K562 (cell line): ENCODE measurements around the gene CRKL. TPM values are rescaled to one million over a fixed set of nuclear protein-coding genes. Genes with fewer than 3 reads are reported as not detected.
A peak's percentile ranks its signal among the peaks of the same experiment; 100 is the strongest.

Experiments
- BRCA1 ChIP-seq, 2 experiments: fragments of 450-650 bp in 1 of 2; sonication (generic) in 1 of 2; formaldehyde crosslinking in 1 of 2; IDR thresholded peaks; 2 replicates each; pipeline versions ENCODE4 v1.5.0 to v1.6.1; 2017 to 2020; ENCODE audit warnings: mild to moderate bottlenecking in 1 of 2, missing genetic modification reagents in 1 of 2
- EHMT2 ChIP-seq: fragments of 450-650 bp; IDR thresholded peaks from 2 replicates; pipeline ENCODE4 v1.6.1; 2018; ENCODE audit warnings: antibody characterized with exemption
- ELF4 ChIP-seq: fragments of 450-650 bp; formaldehyde crosslinking; IDR thresholded peaks from 2 replicates; pipeline ENCODE4 v1.4.0; 2022; ENCODE audit warnings: missing genetic modification characterization
- MBD2 ChIP-seq: sonication (generic); IDR thresholded peaks from 2 replicates; pipeline ENCODE4 v1.6.1; 2016; ENCODE audit warnings: low read depth, borderline replicate concordance
- PRPF4 ChIP-seq: fragments of 200-400 bp; formaldehyde crosslinking; IDR thresholded peaks from one replicate; pipeline ENCODE4 v1.6.1; 2017; ENCODE audit warnings: low read length, low read depth, mild to moderate bottlenecking; ENCODE audit not compliant: insufficient read depth, poor library complexity, severe bottlenecking
- RAD21 ChIP-seq, 2 experiments: fragments of 250-450 bp in 1 of 2; fragments of 450-650 bp in 1 of 2; sonication (Bioruptor Pico) in 1 of 2; formaldehyde crosslinking in 1 of 2; IDR thresholded peaks in 1 of 2; conservative IDR thresholded peaks in 1 of 2; 2 replicates each; pipeline versions ENCODE4 v1.4.0 to v1.8.0; 2020 to 2022; ENCODE audit warnings: mild to moderate bottlenecking in 2 of 2, moderate library complexity in 1 of 2
- RUNX1 ChIP-seq: sonication (generic); IDR thresholded peaks from 2 replicates; pipeline ENCODE4 v1.6.1; 2016; ENCODE audit warnings: antibody characterized with exemption, low read depth
- SIRT6 ChIP-seq: IDR thresholded peaks from one replicate; pipeline ENCODE4 v1.6.1; 2012; ENCODE audit warnings: low read depth, mild to moderate bottlenecking, control low read depth, inconsistent platforms, low read length, moderate library complexity
- ZEB2 ChIP-seq: fragments of 450-650 bp; IDR thresholded peaks from 2 replicates; pipeline ENCODE4 v1.6.1; 2016
- ZNF282 ChIP-seq: sonication (generic); formaldehyde crosslinking; IDR thresholded peaks from 2 replicates; pipeline ENCODE4 v1.8.1; 2023; ENCODE audit warnings: missing genetic modification reagents
- ZNF318 ChIP-seq, 2 experiments: fragments of 450-650 bp; IDR thresholded peaks; 2 replicates each; pipeline ENCODE4 v1.6.1; 2016; ENCODE audit warnings: mild to moderate bottlenecking in 2 of 2, borderline replicate concordance in 1 of 2, low read depth in 1 of 2, moderate library complexity in 1 of 2
- ZNF436 ChIP-seq: fragments of 250-450, 450-650 bp; sonication (Bioruptor Pico); formaldehyde crosslinking; IDR thresholded peaks from 2 replicates; pipeline ENCODE4 v1.7.0; 2020; ENCODE audit warnings: mild to moderate bottlenecking
- polyA plus RNA-seq, 8 experiments: library from polyadenylated mRNA; depleted of rRNA in 4 of 8; stranded (reverse) in 5 of 8; unstranded in 3 of 8; fragments of >200 nt; fragmentation: Nextera tagmentation in 2 of 8; fragmentation: Illumina TruSeq in 1 of 8; extraction: Ambion mirVana in 2 of 8; extraction: Trizol in 1 of 8; gene quantifications; 2 replicates each; pipeline versions ENCODE4 v1.2.1 to v1.2.3, GENCODE V29; 2011 to 2014; ENCODE audit warnings: inconsistent platforms in 1 of 8, missing spikeins in 1 of 8
- total RNA-seq, 7 experiments: library from RNA; depleted of rRNA in 6 of 7; stranded (reverse); fragments of >200 nt in 6 of 7; fragmentation: Illumina TruSeq in 2 of 7; extraction: Trizol in 2 of 7; gene quantifications; 2 replicates each; pipeline versions ENCODE4 v1.2.1 to v1.2.3, GENCODE V29; 2011 to 2021; ENCODE audit warnings: low replicate concordance in 1 of 7
- TF ChIP-seq, protein P1 (sequence below): fragments of 250-450 bp; sonication (Bioruptor Pico); IDR thresholded peaks from 2 replicates; pipeline ENCODE4 v1.5.0; 2021
- TF ChIP-seq, protein P2 (sequence below): sonication (generic); formaldehyde crosslinking; IDR thresholded peaks from 2 replicates; pipeline ENCODE4 v1.8.0; 2022; ENCODE audit warnings: mild to moderate bottlenecking, missing genetic modification reagents

Gene CRKL
- total and polyA plus RNA-seq, 9 of the 15 experiments (the other 6 are each of a cell fraction or from before 2014, with no cell fraction given) = 100 to 263 (median 124) TPM

DNA sequence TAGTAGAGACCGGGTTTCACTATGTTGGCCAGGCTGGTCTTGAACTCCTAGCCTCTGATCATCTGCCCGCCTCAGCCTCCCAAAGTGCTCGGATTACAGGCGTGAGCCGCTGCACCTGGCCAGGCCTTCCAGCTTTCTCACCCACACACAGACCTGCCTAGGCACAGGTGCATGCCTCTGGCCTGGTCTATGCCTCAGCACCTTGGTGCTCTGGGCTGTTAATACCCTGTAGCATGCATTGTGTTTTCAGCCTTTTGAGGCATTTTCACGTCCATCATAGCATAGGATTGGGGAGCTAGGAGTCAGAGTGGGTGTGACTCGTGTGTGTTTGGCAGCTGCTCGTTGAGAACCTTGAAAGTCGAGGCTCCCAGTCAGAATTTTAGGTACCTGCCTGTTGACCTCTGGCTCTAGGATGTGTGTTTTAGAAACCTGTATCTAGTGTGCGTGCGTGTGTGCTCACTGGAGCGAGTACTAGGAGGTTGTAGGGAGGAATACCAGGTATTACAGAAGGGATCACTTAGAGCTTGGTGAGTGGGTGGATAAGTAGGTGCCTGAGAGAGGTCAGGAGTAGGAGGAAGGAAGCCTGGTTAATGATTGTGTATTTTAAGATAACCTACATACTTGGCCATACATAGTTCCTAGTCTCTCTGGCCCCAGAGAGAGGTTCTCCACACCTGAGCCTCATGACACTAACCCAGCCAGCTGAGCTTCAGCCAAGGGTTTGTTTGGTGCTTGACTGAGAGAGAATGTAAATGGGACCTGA lies 20.0 kb downstream of the CRKL start (continued):
- TF ChIP-seq RUNX1 (no peak), ZNF318 (IDR thresholded peaks at IDR 0.05; ENCODE audit: borderline replicate concordance in 1 of 2, low read depth in 1 of 2) (no peak), ELF4 (CRISPR knock-in tag) (0 out of 2 replicates have a peak, but pooled peaks have one; percentile 21), PRPF4 (no peak), ZNF282 (no peak), SIRT6 (no peak), BRCA1 (IDR thresholded peaks at IDR 0.05) (no peak), BRCA1 (CRISPR knock-in tag; IDR thresholded peaks at IDR 0.05) (peak; percentile 98; the same call in 1 of the 2 replicates), ZEB2 (peak; percentile 12; the same call in 1 of the 2 replicates), EHMT2 (no peak), RAD21 (CRISPR knock-in tag; conservative IDR thresholded peaks at IDR 0.05 in 1 of 2, IDR thresholded peaks at IDR 0.05 in 1 of 2) (no peak), MBD2 (no peak), ZNF436 (peak; percentile 56; the same call in 1 of the 2 replicates)
- TF ChIP-seq, protein P1, sequence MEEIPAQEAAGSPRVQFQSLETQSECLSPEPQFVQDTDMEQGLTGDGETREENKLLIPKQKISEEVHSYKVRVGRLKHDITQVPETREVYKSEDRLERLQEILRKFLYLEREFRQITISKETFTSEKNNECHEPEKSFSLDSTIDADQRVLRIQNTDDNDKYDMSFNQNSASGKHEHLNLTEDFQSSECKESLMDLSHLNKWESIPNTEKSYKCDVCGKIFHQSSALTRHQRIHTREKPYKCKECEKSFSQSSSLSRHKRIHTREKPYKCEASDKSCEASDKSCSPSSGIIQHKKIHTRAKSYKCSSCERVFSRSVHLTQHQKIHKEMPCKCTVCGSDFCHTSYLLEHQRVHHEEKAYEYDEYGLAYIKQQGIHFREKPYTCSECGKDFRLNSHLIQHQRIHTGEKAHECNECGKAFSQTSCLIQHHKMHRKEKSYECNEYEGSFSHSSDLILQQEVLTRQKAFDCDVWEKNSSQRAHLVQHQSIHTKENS (CRISPR knock-in tag) = no peak
- TF ChIP-seq, protein P2, sequence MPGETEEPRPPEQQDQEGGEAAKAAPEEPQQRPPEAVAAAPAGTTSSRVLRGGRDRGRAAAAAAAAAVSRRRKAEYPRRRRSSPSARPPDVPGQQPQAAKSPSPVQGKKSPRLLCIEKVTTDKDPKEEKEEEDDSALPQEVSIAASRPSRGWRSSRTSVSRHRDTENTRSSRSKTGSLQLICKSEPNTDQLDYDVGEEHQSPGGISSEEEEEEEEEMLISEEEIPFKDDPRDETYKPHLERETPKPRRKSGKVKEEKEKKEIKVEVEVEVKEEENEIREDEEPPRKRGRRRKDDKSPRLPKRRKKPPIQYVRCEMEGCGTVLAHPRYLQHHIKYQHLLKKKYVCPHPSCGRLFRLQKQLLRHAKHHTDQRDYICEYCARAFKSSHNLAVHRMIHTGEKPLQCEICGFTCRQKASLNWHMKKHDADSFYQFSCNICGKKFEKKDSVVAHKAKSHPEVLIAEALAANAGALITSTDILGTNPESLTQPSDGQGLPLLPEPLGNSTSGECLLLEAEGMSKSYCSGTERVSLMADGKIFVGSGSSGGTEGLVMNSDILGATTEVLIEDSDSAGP (CRISPR knock-in tag) = 0 out of 2 replicates have a peak, but pooled peaks have one; percentile 43
